Erythroblast (primary cell): Measurements from ENCODE around the gene PCED1B.

Experiments
- GATA1 ChIP-seq: IDR thresholded peaks from 2 replicates; pipeline ENCODE4 v1.6.1; 2011; ENCODE audit warnings: low read depth, mild to moderate bottlenecking, control low read depth, low read length, moderate library complexity
- POLR2A ChIP-seq: IDR thresholded peaks from 2 replicates; pipeline ENCODE4 v1.6.1; 2011; ENCODE audit warnings: mild to moderate bottlenecking, low read length

GRCh38 chr12:47054659-47055058, 24.8 kb upstream of the PCED1B start:
- TF ChIP-seq POLR2A (no peak), GATA1 (no peak)
